ENCODE data around the gene ABHD2.

DNA sequence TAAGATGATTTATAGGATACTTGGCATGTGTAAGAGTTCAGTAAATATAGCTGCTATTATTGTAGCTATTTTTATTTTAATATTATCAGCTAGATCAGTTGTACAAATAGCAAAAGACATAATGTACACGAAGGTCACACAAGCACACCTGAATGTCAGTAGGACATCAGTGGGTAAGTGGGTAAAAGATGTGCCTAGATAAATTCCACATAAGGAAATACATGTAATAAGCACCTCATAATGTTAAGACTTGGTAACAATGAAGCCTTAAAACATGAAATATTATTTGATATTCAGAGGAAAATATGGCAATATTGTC, 41.5 kb downstream of the ABHD2 start:
- peak; percentile 7 for TF ChIP-seq CTCF (IDR thresholded peaks at IDR 0.05; ENCODE audit: low read depth, low read length, poor library complexity, severe bottlenecking)
- no peak for TF ChIP-seq EZH2phosphoT487 (IDR thresholded peaks at IDR 0.05; ENCODE audit: borderline replicate concordance, low read length)

All from DOHH2 (cell line).